Measurements from ENCODE around the gene SMIM5.

Gene SMIM5

DNA sequence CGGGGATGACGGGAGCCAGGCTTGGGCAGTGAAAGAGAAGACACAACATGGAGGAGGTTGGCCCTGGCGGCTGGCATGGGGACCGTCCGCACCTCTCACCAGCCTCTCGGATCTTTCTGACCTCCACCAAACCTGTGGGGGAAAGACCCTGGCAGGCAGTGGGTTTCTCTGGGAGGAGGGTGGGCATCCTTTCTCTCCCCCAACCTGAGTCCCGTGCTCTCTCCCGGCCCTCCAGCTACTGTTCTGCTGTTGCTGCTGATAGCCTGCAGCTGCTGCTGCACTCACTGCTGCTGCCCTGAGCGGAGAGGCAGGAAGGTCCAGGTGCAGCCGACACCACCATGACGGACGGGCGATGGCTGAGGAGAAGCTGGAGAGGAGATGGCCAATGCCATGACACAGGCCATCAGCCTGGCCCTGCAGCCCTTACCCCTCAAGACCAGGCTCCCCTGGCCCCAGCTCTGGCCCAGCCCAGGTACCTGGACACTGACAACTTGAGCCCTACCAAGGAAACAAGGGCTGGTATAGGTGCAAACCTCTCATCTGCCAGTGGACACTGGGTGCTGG is 7.4 kb downstream of the SMIM5 start:
- no peak for DNase-seq (ENCODE audit: low read depth)

DNA sequence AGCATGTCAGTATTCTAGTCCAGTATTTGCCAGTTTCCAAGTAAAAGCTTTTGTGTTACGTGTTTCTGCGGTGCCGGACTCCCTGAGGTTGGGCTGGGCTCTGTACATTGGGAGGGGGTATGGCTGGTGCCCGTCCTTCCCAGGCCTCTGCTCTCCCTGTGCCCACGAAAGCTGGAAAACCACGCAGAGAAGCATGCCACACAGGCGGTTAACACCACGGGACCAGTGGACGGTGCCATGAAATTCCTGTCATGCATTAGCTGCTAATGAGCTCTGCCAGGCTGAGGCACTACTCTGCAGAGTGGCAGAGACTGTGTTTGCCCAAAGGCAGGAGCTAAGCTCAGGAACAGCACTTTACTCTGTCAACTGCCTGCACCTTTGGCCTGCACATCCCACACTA is 8.1 kb downstream of the SMIM5 start:
- DNase-seq (ENCODE audit: low read depth) = no peak

DNA sequence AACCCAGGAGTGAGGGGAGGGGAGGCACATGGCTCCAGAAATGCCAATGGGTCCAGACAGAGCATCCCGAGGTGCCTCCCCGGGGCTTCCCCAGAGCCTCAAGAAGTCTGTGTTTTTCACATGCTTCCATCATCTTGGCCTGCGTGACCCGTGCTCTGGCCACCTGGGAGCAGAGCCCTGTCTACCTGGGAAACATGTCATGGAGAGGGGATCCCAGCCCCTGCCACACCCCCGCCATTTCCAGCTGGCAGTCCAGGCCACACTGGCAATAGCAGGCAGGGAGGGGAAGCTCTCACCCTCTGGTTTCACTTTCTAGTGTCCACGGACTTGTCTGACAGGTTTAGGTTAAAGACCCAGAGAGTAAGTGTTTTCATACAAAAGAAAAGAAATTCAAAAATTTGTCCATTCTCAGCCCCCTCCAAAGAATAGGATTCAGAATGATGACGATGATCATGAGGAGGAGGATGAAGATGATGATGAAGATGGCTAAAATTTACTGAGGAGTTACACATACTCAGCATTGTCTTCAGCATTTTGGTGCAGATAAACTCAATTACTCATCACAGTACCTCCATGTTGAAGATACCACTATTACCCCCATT is 9.0 kb downstream of the SMIM5 start:
- no peak for DNase-seq (ENCODE audit: low read depth)

DNA sequence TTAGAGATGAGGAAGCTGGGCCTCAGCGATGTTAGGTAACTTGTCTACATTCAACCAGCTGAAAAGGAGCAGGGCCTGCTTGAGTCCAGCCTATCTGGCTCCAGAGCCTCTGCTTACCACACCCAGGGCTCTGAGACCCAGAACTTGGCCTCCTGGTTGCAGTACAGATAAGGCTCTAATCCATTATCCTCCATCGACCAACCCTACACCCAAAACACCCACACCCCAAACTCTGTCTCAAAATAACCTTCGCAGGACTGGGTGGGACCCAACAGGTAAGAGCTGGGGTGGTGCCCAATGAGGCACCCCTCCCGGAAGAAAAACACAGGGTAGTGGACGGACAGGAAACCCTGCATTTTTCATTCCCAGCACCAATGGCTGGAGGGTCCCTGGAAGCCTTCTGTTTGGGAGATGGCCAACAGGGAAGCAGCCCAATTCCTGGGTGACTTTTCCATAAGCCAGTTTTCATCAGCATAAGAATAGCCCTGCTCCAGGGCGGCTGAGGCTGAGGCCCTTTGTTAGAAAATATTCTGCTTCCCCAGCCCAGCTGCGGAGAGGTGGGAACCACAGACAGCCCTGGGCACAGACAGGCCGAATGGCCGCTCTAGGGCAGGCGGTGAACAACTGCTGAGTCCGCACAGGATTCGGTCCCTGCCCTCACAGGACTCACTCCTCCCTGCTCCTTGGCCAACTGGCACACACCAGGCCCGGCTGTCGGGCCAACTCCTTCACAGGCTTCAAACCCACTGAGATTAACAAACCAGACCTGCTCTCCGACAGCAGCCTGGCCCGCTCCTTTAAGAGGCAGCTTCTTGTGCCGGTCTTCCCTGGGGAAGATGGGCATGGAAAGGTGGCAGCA is 9.8 kb downstream of the SMIM5 start:
- no peak for DNase-seq (ENCODE audit: low read depth)

DNA sequence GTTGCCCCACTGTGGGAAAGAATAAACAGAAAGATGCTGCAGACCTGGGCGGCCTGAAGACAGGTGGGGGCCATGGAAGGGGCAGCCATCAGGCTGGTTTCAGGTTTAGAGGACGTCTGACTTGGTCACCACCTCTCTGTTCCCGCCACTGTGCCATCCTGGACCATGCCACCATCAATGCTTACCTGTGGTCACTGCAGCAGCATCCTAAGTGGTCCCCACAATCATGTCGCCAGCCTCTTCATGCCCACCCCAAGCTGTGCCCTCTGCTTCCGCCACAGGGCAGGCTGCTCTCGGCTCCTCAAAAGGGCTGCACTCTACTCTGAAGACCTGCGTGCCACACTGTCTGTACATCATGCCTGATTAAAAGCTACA is 10.4 kb downstream of the SMIM5 start:
- no peak for DNase-seq (ENCODE audit: low read depth)

DNA sequence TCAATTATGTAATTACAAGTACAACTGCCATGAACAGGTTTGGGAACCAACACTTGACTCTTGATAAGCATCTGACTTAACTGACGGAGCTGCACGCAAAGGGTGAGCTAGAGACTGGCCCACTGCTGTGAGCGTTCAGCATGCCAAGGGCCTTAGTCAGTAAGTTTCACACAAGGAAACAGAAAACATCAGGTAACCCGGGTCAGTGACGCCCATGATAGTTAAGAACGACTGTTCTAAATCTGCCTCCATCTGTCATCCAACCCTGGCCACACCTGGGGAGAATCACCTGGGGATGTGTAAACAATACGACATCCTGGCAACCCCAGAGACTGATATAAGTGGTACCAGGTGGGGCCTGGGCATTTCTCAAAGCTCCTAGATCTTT is 12.3 kb downstream of the SMIM5 start:
- DNase-seq (ENCODE audit: low read depth) = peak; percentile 84

DNA sequence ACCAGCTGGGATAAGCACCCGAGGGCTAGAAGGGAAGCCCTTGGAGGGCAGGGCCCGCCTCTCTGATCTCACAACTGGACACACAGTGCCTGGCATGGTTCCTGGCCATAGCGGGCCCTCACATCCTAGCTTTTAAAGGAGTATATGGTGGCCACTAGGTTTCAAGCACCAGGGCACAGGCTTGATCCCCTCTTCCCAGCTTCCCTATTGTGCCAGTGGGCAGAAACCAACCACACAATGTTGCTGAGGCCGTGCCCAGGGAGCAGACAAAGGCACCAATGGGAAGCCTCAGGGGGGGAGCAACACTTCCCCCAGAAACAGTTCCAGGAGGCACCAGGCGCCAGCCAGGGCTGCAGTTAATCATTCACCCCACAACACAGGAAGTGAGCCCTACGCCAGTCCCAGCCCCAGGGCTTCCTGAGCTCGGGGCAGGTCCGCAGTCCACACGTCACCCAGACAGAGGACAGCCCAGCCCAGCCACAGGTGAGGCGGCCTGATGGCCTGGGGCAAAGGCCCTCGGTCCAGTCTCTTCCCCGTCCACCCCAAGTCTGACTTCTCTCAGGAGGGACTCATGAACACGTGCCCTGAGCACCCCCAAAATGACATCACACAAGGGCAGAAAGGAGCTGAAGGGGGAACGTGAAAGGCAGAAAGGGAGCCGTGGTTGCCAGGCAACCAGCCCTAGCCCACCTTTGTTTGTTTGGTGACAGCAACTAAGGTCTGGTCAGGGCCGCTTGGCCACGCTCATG is 12.8 kb downstream of the SMIM5 start:
- peak; percentile 56 for DNase-seq (ENCODE audit: low read depth)

DNA sequence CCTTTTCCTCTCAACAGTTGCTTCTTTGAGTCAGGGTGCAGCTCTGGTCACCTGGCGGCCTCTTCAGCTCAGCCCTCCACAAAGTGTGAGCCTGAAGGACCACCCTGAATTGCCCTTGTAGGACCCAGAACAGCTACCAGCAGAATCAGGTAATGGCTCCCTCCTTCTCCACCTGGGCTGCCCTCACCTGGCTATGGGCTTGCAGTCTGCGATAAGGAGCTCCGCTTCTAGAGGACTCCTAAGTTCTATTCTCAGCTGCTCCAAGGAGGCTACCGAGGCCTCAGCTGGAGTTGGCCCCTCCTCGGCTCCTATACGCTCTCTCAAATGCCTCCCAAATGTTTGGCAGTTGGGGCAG is 13.4 kb downstream of the SMIM5 start:
- no peak for DNase-seq (ENCODE audit: low read depth)

DNA sequence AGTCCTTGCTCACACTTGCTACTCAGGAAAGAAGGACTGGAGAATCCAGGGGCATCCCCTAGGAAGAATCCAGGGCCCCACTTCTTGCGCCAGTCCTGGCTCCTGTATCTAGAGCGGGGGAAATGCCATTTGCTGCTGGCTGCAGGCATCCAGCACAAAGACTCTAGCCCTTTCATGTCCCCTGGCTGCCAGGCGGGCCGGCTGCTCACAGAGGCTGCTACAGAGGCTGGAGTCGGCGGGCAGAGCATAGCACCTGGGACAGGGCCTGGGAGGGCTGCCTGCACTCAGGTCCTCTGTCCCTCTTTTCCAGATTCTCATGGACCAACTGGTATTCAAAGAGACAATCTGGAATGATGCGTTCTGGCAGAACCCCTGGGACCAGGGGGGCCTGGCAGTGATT is 13.8 kb downstream of the SMIM5 start:
- DNase-seq (ENCODE audit: low read depth) = no peak

DNA sequence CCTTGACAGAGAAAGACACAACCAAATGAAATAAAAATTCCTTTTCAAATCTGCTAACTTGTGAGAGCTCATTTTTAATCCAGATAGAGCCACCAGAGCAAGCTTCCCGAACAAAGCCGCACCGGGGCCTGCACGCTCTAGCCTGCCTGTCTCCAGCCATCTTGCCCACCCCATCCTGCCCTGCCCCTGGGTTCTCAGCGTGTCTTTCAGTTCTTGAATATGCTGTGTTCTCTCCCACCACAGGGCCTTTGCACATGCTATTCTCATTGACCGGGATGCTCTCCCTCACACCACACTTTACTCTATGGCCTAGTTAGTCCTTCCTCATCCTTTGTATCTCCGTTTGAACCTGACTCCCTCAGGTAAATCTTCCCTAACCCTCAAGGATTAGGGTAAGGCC is 14.7 kb downstream of the SMIM5 start:
- DNase-seq (ENCODE audit: low read depth) = no peak

DNA sequence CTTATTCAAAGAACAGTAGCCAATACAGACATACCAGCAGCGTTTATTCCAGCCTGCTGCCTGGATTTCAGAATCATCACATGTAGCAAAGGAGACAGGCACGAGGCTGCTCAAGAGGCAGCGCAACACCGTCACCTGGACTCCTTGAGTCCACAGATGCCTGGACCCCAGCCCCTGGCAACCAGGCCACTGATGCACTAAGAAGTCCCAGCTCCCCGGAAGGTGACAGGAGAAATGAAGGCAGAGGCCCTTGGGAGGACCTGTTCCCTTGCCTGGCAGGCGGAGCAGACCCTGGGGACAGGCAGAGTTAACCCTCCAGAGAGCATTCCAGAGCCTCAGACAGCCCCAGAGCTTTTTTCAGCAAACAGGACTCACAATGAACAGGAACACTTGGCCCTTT is 16.5 kb downstream of the SMIM5 start:
- DNase-seq (ENCODE audit: low read depth) = no peak

DNA sequence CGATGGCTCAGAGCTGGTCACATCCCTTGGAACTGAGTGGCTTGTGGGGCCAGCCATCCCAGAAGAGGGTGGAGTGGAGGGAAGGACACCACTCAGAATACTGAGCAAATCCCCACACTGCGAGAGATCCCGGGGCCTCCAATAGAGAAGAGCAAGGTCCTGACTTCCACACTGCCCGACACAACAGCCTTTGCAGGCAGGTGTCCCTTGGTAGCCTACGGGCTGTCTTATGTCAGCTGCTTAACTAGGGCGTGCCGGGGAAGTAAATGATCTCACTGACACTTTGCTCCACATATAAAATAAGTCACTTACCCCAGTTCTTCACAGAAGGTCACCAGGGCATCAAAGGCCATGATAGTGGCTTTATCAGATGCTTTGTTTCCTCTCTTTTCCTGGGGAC is 17.6 kb downstream of the SMIM5 start:
- no peak for DNase-seq (ENCODE audit: low read depth)

DNA sequence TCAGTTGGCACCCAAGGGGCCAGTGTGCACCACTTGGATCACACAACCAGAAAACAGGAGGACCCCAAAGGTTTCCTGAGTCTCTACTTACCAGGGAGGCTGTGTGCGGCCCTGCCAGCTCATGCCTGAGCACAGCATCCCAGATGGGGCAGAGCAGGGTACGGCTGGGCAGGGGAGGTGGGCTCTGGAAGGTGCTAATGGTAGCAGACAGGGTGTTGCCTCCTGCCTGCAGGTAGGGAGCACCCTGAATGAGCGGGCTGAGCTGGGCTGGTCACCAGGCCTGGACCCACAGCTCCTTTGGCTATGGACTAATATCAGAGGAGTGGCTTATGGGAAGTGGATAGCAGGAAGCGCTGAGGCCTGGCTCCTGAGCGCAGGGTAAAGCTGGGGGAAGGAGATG is 19.1 kb downstream of the SMIM5 start:
- DNase-seq (ENCODE audit: low read depth) = no peak

DNA sequence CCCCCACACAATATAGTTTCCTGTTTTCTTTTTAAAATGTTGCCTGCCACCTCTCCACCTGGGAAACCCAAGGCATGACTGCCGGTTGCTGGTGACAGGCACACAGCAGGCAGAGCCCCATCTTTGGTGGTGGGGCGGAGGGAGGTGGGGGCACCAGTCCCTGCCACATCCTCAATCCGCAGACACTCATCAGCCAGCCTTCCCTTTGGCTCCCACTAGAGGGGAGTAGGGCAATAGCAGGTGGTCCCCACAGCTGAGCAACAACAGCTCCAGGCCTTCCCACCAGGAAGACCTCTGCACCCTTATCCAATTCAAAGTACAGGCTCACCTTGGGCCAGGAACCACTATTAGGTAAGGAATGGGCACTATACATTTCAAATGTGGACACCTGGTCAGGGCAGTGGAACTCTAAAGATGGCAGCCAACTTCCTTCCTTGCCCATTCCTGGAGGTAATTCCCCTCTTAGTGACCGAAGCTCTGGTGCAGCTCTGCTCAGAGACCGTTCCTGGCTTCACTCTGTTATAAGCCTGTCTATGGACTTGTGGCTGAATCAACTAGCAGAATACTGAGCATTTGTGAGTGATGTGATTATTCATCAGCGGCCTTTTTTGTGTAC is 19.8 kb downstream of the SMIM5 start:
- peak; percentile 28 for DNase-seq (ENCODE audit: low read depth)

DNA sequence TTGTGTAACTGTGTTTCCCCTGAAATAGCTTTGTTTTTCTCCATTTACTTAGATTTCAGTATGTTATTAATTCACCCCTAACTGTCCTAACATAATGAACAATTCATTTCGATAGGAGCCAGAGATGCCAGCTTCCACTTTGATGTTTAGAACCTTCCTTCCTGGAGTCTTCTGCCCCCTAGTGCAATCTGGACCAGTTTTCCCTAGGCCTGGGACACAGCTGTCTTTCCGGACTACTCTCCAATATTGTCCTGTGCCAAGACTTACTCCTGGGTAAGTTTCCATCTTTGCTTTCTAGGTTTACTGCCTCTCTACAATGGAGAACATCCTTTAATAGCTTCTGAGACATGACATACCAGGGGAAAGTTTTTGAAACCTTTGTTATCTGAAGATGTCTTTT is 20.9 kb downstream of the SMIM5 start:
- no peak for DNase-seq (ENCODE audit: low read depth)

DNA sequence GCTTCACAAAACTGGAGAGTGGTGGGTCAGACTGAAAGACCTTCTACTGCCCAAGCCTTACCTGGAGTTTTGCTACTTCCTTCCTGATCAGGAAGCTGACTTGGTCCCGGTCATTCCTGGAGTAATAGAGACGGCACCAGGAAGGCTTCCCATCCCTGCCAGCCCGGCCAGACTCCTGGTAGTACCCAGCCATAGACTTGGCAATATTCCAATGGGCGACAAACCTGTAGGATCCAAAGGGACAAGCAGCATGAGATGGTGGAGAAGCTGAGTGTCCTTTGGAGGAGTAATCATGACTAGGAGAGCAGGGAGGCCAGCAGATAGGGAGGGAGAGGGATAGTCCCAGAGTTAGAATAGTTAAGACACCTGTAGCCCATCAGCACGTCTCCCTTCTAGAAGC is 25.0 kb downstream of the SMIM5 start:
- DNase-seq (ENCODE audit: low read depth) = no peak

DNA sequence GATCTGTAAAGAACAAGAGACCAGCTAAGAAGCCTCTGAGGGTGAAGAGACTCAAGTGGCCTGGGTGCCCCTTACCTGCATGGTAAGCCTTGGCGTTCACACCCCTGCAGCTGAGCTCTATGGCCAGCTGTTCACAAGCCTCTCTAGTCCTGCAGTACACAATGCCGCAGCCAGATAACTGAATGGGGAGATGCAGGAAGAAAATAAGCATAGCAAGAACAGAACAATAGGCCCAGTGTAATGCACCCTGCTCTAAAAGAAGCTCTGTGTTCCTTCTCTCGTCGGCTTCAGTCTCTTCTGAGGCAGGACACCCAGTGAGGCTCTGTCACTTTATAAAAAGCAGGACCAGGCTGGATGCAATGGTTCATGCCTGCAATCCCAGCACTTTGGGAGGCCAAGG is 28.3 kb downstream of the SMIM5 start:
- DNase-seq (ENCODE audit: low read depth) = no peak

DNA sequence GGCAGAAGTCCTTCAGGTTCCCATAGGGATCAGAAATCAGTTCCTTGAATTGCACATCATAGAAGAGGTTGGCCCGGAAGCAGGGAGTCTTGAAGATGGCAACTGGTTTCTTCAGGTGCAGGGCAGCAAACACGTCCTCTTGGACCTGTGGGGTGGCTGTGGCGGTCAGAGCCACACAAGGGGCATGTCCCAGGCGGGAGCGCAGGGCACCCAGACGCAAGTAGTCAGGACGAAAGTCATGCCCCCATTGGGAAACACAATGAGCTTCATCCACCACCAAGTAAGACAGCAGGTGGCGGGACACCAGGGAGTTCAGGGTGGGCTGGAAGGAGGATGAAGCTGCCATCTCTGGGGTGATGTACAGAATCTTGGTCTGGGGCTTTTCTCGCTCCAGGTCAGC is 29.3 kb downstream of the SMIM5 start:
- DNase-seq (ENCODE audit: low read depth) = no peak

DNA sequence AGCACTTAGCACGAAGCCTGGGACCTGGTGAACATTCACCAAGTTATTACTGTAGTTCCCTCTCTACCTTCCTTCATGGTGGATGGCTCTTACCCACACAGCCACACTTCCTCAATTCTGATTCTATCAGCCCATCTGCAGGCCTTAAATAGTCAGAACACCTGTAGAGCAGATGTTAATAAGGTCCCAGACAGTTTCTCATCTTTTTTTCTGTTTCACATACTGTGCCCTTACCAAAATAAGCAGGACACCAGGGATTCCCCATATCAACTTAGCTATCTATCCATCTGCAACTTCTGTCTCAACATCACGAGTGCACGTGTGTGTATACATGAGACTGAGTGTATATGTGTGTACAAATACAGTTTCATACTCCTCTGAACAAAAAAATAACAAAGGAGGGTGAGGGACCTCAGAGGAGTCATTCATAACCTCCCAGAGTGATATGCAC is 30.9 kb downstream of the SMIM5 start:
- DNase-seq (ENCODE audit: low read depth) = no peak

DNA sequence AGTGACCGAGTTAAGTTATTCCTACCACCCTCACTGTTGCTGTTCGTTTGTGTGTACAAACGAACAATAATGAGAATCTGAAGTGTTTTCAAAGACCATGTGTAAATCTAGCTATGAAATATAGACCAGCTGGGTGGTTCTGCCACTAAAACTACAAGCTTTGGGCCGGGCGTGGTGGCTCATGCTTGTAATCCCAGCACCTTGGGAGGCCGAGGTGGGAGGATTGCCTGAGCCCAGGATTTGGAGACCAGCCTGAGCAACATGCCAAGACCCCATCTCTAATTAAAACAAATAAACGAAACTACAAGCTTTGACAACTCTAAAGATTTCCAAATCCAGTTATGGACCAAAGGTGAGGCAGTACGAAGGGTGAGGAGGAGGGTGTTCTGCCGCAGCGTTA is 32.7 kb downstream of the SMIM5 start:
- no peak for DNase-seq (ENCODE audit: low read depth)

DNA sequence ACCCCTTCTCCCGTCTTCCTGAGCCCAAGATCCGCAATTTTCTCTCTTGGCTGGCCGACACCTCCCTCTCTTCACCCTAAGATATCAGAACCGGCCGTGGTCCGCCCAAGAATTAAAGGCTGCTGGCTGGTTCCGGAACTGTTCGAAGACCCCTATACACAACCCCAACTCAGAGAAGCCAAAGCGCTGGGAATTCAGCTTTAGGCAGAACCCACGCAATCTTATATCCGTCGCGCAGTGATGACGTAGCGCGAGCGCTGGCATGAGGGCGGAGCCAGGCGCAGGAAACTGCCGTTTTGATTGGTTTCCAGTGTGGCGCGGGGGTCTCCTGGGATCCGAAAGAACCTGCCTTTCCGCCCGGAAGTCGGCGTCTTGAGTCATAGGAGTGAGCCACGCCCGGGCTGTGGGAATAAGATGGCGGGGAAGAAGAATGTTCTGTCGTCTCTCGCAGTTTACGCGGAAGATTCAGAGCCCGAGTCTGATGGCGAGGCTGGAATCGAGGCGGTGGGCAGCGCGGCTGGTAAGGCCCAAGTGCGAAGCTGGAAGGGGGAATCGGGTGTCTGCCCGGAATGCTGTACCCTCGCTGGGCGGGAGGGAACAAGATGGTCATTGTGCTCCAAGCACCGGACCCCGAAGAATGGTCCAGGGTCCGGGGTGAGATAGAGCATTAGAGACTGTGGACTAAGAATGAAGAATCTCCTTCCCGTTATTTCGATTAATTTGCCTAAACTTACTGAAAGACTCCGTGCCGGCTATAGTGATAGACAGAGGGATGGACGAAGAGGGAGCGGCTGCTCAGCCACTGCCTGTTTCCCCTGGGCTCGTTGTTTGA is 33.9 kb downstream of the SMIM5 start, which contains the start of the genes RECQL5 and SAP30BP:
Gene RECQL5 (minus strand): TSS at position 196 of the 832 bp plus-strand sequence. CDS start 597 bp downstream, outside the sequence.
Gene SAP30BP (plus strand): TSS at position 380 of the 832 bp plus-strand sequence. CDS start 35 bp downstream, at position 415.
- peak; percentile 98 for DNase-seq (ENCODE audit: low read depth)
